ENCODE results near the gene ITPRID2. TPM values are rescaled to one million over a fixed set of nuclear protein-coding genes. Genes with fewer than 3 reads are reported as not detected.

The ITPRID2 gene
- total RNA-seq, 1 experiment from 2014 or later, result 375 TPM

DNA sequence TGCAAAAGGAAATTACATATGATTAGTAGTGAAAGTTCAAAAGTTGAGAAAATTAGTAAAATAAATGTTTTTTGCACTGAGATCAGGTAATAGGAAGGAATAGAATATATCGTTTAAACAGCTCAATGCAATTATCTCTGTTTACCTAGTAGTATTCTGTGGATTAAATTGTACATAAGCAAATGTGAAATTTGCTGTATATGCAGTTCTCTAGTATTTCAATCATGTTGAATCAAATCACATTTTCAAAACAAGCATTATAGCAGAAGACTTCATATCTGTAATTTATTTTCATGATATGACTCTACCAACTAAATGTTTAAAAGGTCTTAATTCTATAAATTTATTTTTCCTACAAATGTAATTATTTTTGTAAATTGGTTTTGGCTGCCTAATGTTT is 31.6 kb downstream of the ITPRID2 start:
- no peak for DNase-seq
- BruUV-seq (replicated peaks), result no TSS peak
- intact Hi-C loops (cut with micrococcal nuclease; ENCODE audit: unreplicated experiment), result loop anchor here (5.0 kb wide), 1 partner anchor 154 kb away; no protein-coding TSS in a partner anchor
- Mint-ChIP-seq H3K27ac (ENCODE audit: unreplicated experiment) (no peak overlapping the region), H3K36me3 (ENCODE audit: insufficient read depth, unreplicated experiment) (peaks cover 65% of the 10 kb centered on the region), H3K27me3 (ENCODE audit: unreplicated experiment) (no peaks in the 10 kb centered on the region), H3K4me3 (ENCODE audit: low read depth, unreplicated experiment) (no peak overlapping the region), H3K9me3 (ENCODE audit: low read depth, unreplicated experiment) (no peaks in the 10 kb centered on the region), H3K4me1 (ENCODE audit: low read depth, unreplicated experiment) (peaks cover 21% of the 10 kb centered on the region)
- CTCF ChIA-PET, result interaction anchor here (1.4 kb wide), 1 partner anchor 155 kb away, joined by 3 read pairs; no protein-coding TSS in a partner anchor
- TF ChIP-seq, protein P1, sequence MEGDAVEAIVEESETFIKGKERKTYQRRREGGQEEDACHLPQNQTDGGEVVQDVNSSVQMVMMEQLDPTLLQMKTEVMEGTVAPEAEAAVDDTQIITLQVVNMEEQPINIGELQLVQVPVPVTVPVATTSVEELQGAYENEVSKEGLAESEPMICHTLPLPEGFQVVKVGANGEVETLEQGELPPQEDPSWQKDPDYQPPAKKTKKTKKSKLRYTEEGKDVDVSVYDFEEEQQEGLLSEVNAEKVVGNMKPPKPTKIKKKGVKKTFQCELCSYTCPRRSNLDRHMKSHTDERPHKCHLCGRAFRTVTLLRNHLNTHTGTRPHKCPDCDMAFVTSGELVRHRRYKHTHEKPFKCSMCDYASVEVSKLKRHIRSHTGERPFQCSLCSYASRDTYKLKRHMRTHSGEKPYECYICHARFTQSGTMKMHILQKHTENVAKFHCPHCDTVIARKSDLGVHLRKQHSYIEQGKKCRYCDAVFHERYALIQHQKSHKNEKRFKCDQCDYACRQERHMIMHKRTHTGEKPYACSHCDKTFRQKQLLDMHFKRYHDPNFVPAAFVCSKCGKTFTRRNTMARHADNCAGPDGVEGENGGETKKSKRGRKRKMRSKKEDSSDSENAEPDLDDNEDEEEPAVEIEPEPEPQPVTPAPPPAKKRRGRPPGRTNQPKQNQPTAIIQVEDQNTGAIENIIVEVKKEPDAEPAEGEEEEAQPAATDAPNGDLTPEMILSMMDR (IDR thresholded peaks at IDR 0.05; ENCODE audit: unreplicated experiment), result no peak

DNA sequence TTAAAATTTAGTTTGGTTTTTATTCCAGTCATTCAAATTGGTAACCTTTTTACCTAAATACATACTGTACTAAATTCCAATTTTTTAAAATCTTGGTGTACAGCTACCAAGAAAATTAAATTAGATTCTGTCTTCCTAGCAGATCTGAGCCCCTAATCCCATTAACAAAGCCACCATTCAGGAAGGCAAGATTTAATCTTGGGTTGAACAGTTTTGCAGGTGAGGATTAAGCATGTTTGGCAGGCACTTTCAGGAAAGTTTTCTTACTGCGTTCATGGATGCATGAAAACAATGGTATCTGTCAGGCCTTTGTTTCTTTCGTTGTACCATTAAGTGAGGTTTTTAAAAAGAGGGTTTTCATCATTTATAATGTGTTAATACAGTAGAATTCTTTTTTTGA is 32.8 kb downstream of the ITPRID2 start:
- no peaks in the 10 kb centered on the region for H3K27me3 Mint-ChIP-seq (ENCODE audit: unreplicated experiment)
- CTCF ChIA-PET, result interaction anchor here (1.4 kb wide), 1 partner anchor 153 kb away, joined by 3 read pairs; no protein-coding TSS in a partner anchor
- no peaks in the 10 kb centered on the region for H3K9me3 Mint-ChIP-seq (ENCODE audit: low read depth, unreplicated experiment)
- no TSS peak for BruUV-seq (replicated peaks)
- peaks cover 53% of the 10 kb centered on the region for H3K36me3 Mint-ChIP-seq (ENCODE audit: insufficient read depth, unreplicated experiment)
- peaks cover 21% of the 10 kb centered on the region for H3K4me1 Mint-ChIP-seq (ENCODE audit: low read depth, unreplicated experiment)
- TF ChIP-seq, protein P1 (IDR thresholded peaks at IDR 0.05; ENCODE audit: unreplicated experiment), result no peak
- intact Hi-C loops (cut with micrococcal nuclease; ENCODE audit: unreplicated experiment), result loop anchor here (5.0 kb wide), 1 partner anchor 153 kb away; no protein-coding TSS in a partner anchor
- no peak for DNase-seq
- H3K4me3 Mint-ChIP-seq (ENCODE audit: low read depth, unreplicated experiment), result peak overlapping the region; percentile 18
- peak overlapping the region; percentile 21 for H3K27ac Mint-ChIP-seq (ENCODE audit: unreplicated experiment)

DNA sequence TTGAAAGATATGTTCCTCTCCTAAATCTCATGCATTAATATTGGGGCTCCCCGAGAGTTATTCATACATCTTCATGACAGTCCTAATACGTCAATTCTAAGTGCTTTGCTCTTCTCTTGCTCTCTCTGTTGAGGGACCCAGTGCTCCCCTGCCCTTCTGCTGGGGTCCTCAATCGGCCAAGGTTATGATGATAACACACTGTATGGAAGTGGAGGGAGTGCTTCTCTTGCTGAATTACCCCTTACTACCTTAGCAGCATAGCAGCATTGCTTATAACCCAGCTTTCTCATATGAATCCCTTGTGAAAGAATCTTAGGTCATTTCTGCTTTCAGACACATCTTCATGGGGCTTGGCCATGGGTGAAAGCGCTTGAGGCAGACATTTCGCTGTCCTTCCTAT is 43.2 kb downstream of the ITPRID2 start:
- Mint-ChIP-seq H3K27ac (ENCODE audit: unreplicated experiment) (peak overlapping the region; percentile 1), H3K4me3 (ENCODE audit: low read depth, unreplicated experiment) (no peak overlapping the region), H3K4me1 (ENCODE audit: low read depth, unreplicated experiment) (peaks cover 6% of the 10 kb centered on the region), H3K27me3 (ENCODE audit: unreplicated experiment) (no peaks in the 10 kb centered on the region), H3K9me3 (ENCODE audit: low read depth, unreplicated experiment) (no peaks in the 10 kb centered on the region), H3K36me3 (ENCODE audit: insufficient read depth, unreplicated experiment) (peaks cover 13% of the 10 kb centered on the region)
- intact Hi-C loops (cut with micrococcal nuclease; ENCODE audit: unreplicated experiment), result no loop called here
- no TSS peak for BruUV-seq (replicated peaks)
- TF ChIP-seq, protein P1 (IDR thresholded peaks at IDR 0.05; ENCODE audit: unreplicated experiment), result no peak
- CTCF ChIA-PET, result no interaction called here
- no peak for DNase-seq

DNA sequence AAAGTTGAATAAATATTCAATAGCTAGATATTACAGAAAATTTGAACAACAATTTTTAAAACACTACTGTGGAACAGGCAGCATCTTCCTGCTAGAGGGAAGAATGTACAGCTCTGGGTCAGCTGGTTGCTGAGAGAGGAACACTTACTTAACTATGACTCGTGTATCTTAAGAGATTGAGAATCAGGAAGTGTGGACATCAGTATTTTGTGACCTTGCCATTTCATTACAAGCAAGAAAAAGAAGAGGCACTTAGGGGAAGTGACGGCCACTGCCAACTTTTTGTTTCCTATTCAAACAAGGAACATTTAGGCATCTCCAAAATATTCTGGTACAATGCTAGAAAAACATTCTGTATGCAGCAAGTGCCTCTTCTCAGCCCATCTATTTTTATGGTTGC is 45.9 kb downstream of the ITPRID2 start:
- Mint-ChIP-seq H3K27me3 (ENCODE audit: unreplicated experiment) (no peaks in the 10 kb centered on the region), H3K27ac (ENCODE audit: unreplicated experiment) (no peak overlapping the region), H3K9me3 (ENCODE audit: low read depth, unreplicated experiment) (no peaks in the 10 kb centered on the region), H3K36me3 (ENCODE audit: insufficient read depth, unreplicated experiment) (peaks cover 2% of the 10 kb centered on the region), H3K4me1 (ENCODE audit: low read depth, unreplicated experiment) (peaks cover 6% of the 10 kb centered on the region), H3K4me3 (ENCODE audit: low read depth, unreplicated experiment) (no peak overlapping the region)
- no peak for DNase-seq
- intact Hi-C loops (cut with micrococcal nuclease; ENCODE audit: unreplicated experiment), result no loop called here
- CTCF ChIA-PET, result interaction anchor here (0.6 kb wide), 1 partner anchor 41 kb away, joined by 3 read pairs; no protein-coding TSS in a partner anchor
- no TSS peak for BruUV-seq (replicated peaks)
- TF ChIP-seq, protein P1 (IDR thresholded peaks at IDR 0.05; ENCODE audit: unreplicated experiment), result no peak

Measured in Calu3 (cell line).